Neural cell (in vitro differentiated cells): Measurements from ENCODE around the gene FHIT. TPM values are rescaled to one million over a fixed set of nuclear protein-coding genes. Genes with fewer than 3 reads are reported as not detected.

Experiments
- H2AFZ ChIP-seq: fragments of 200-600, 300-800 bp; sonication (generic), shearing (Covaris generic); 2 replicates; pipeline ENCODE4 v1.6.0; 2014; ENCODE audit warnings: low read depth, mild to moderate bottlenecking, antibody characterized with exemption, low read length, moderate library complexity
- H3F3A ChIP-seq: fragments of 200-600 bp; shearing (Covaris generic); 2 replicates; pipeline ENCODE4 v1.6.1; 2016; ENCODE audit warnings: mild to moderate bottlenecking, moderate library complexity, mixed read lengths, antibody characterized with exemption, low read length; ENCODE audit not compliant: insufficient read depth, poor library complexity, severe bottlenecking
- H3K27ac ChIP-seq: fragments of 200-600, 300-800 bp; sonication (generic), shearing (Covaris generic); 2 replicates; pipeline ENCODE4 v1.5.1; 2014; ENCODE audit warnings: mild to moderate bottlenecking, low read length, moderate library complexity
- H3K27me3 ChIP-seq: fragments of 300-800, 200-600 bp; sonication (generic), shearing (Covaris generic); 2 replicates; pipeline ENCODE4 v1.6.0; 2014; ENCODE audit warnings: mild to moderate bottlenecking, low read depth, low read length, moderate library complexity; ENCODE audit not compliant: insufficient read depth
- H3K36me3 ChIP-seq: fragments of 300-800, 200-600 bp; sonication (generic), shearing (Covaris generic); 2 replicates; pipeline ENCODE4 v1.5.1; 2014; ENCODE audit warnings: mild to moderate bottlenecking, antibody characterized with exemption, low read length, moderate library complexity; ENCODE audit not compliant: insufficient read depth
- H3K4me2 ChIP-seq: fragments of 300-800, 200-600 bp; sonication (generic), shearing (Covaris generic); 2 replicates; pipeline ENCODE4 v1.6.0; 2014; ENCODE audit warnings: mild to moderate bottlenecking, low read length
- H3K4me3 ChIP-seq: fragments of 300-800, 200-600 bp; sonication (generic), shearing (Covaris generic); 2 replicates; pipeline ENCODE4 v1.5.1; 2014; ENCODE audit warnings: mild to moderate bottlenecking, low read length, moderate library complexity
- H3K79me2 ChIP-seq: fragments of 200-600 bp; shearing (Covaris generic); replicated peaks from 2 replicates; pipeline ENCODE4 v1.6.0; 2014; ENCODE audit warnings: mild to moderate bottlenecking, low read length, moderate library complexity; ENCODE audit not compliant: insufficient read depth
- H3K9ac ChIP-seq: fragments of 300-800, 200-600 bp; sonication (generic), shearing (Covaris generic); 2 replicates; pipeline ENCODE4 v1.6.1; 2016; ENCODE audit warnings: mild to moderate bottlenecking, low read length, mixed read lengths
- H3K9me2 ChIP-seq: fragments of 200-600 bp; shearing (Covaris generic); 2 replicates; pipeline ENCODE4 v1.6.1; 2016; ENCODE audit warnings: mild to moderate bottlenecking, low read length, mixed read lengths; ENCODE audit not compliant: insufficient read depth
- H3K9me3 ChIP-seq: fragments of 200-600, 300-800 bp; sonication (generic), shearing (Covaris generic); 2 replicates; pipeline ENCODE4 v1.6.1; 2016; ENCODE audit warnings: mild to moderate bottlenecking, mixed run types, low read length, moderate library complexity, mixed read lengths
- H4K20me1 ChIP-seq: fragments of 200-600 bp; shearing (Covaris generic); 2 replicates; pipeline ENCODE4 v1.6.1; 2016; ENCODE audit warnings: mild to moderate bottlenecking, mixed run types; ENCODE audit not compliant: insufficient read depth
- CTCF ChIP-seq: fragments of 450-650 bp; IDR thresholded peaks from 2 replicates; pipeline ENCODE4 v1.5.1; 2014; ENCODE audit warnings: antibody characterized with exemption, mild to moderate bottlenecking, moderate library complexity; ENCODE audit not compliant: poor library complexity, severe bottlenecking
- EP300 ChIP-seq: fragments of 450-650 bp; conservative IDR thresholded peaks from 2 replicates; pipeline ENCODE4 v1.6.1; 2014; ENCODE audit warnings: antibody characterized with exemption, mild to moderate bottlenecking, moderate library complexity; ENCODE audit not compliant: poor library complexity, severe bottlenecking
- EZH2 ChIP-seq: fragments of 200-600, 300-800 bp; shearing (Covaris generic), sonication (generic); IDR thresholded peaks from 2 replicates; pipeline ENCODE4 v1.6.1; 2014; ENCODE audit warnings: antibody characterized with exemption, low read length, borderline replicate concordance, mild to moderate bottlenecking; ENCODE audit not compliant: insufficient read depth, poor library complexity, severe bottlenecking
- MXI1 ChIP-seq: fragments of 450-650 bp; conservative IDR thresholded peaks from 2 replicates; pipeline ENCODE4 v1.6.1; 2014; ENCODE audit warnings: antibody characterized with exemption, mild to moderate bottlenecking; ENCODE audit not compliant: poor library complexity, severe bottlenecking
- POLR2AphosphoS5 ChIP-seq: IDR thresholded peaks from 2 replicates; pipeline ENCODE4 v1.6.1; 2012
- RAD21 ChIP-seq: fragments of 450-650 bp; conservative IDR thresholded peaks from 2 replicates; pipeline ENCODE4 v1.6.1; 2014; ENCODE audit warnings: antibody characterized with exemption, mild to moderate bottlenecking, moderate library complexity
- SMC3 ChIP-seq: fragments of 450-650 bp; conservative IDR thresholded peaks from 2 replicates; pipeline ENCODE4 v1.6.1; 2014; ENCODE audit warnings: antibody characterized with exemption, mild to moderate bottlenecking, moderate library complexity; ENCODE audit not compliant: poor library complexity
- TAF1 ChIP-seq: IDR thresholded peaks from 2 replicates; pipeline ENCODE4 v1.6.1; 2012; ENCODE audit warnings: low read depth
- polyA plus RNA-seq: library from polyadenylated mRNA; depleted of rRNA; stranded (reverse); fragments of >200 nt; gene quantifications from 2 replicates; pipeline ENCODE4 v1.2.3, GENCODE V29; 2014
- TF ChIP-seq, protein P1 (sequence below): IDR thresholded peaks from 2 replicates; pipeline ENCODE4 v1.6.1; 2012; ENCODE audit warnings: borderline replicate concordance

The FHIT gene
- polyA plus RNA-seq, 1 donor from 2014 or later: not detected

DNA sequence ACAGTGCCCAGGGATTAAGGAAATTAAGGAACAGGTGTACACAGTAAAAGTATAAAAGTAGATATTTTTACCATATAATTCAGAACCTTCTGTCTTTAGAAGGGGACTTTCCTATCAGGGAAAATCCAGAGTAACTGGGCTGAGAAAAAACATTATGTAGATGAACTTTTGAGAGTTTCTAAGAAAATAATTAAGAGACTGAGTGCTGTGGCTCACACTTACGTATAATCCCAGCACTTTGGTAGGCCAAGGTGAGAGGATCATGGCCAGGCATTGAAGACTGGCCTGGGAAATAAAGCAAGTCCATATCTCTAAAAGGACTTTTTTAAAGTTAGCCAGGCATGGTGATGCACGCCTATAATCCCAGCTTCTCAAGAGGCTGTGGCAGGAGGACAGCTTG is 1021.8 kb downstream of the FHIT start:
- no peaks in the 10 kb centered on the region for H3F3A ChIP-seq
- no peaks in the 10 kb centered on the region for H3K9me2 ChIP-seq
- no peaks in the 10 kb centered on the region for H3K9me3 ChIP-seq
- H3K4me2 ChIP-seq: no peak overlapping the region
- no peaks in the 10 kb centered on the region for H3K27me3 ChIP-seq
- H3K4me3 ChIP-seq: no peak overlapping the region
- H3K79me2 ChIP-seq: no peaks in the 10 kb centered on the region
- H2AFZ ChIP-seq: no peak overlapping the region
- H3K9ac ChIP-seq: no peak overlapping the region
- no peaks in the 10 kb centered on the region for H4K20me1 ChIP-seq
- H3K27ac ChIP-seq: no peak overlapping the region
- no peak for TF ChIP-seq TAF1
- no peak for TF ChIP-seq SMC3
- TF ChIP-seq EP300: no peak
- TF ChIP-seq, protein P1, sequence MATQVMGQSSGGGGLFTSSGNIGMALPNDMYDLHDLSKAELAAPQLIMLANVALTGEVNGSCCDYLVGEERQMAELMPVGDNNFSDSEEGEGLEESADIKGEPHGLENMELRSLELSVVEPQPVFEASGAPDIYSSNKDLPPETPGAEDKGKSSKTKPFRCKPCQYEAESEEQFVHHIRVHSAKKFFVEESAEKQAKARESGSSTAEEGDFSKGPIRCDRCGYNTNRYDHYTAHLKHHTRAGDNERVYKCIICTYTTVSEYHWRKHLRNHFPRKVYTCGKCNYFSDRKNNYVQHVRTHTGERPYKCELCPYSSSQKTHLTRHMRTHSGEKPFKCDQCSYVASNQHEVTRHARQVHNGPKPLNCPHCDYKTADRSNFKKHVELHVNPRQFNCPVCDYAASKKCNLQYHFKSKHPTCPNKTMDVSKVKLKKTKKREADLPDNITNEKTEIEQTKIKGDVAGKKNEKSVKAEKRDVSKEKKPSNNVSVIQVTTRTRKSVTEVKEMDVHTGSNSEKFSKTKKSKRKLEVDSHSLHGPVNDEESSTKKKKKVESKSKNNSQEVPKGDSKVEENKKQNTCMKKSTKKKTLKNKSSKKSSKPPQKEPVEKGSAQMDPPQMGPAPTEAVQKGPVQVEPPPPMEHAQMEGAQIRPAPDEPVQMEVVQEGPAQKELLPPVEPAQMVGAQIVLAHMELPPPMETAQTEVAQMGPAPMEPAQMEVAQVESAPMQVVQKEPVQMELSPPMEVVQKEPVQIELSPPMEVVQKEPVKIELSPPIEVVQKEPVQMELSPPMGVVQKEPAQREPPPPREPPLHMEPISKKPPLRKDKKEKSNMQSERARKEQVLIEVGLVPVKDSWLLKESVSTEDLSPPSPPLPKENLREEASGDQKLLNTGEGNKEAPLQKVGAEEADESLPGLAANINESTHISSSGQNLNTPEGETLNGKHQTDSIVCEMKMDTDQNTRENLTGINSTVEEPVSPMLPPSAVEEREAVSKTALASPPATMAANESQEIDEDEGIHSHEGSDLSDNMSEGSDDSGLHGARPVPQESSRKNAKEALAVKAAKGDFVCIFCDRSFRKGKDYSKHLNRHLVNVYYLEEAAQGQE: no peak
- no peak for TF ChIP-seq RAD21
- TF ChIP-seq EZH2: no peak
- TF ChIP-seq MXI1: no peak
- TF ChIP-seq CTCF: no peak
- TF ChIP-seq POLR2AphosphoS5: no peak
- H3K36me3 ChIP-seq: no peaks in the 10 kb centered on the region

- H3K4me2 ChIP-seq: no peak overlapping the region
- TF ChIP-seq CTCF (no peak), POLR2AphosphoS5 (no peak), RAD21 (no peak), EP300 (no peak), SMC3 (no peak), TAF1 (no peak), EZH2 (no peak), MXI1 (no peak)
- TF ChIP-seq, protein P1: no peak
- H3K9ac ChIP-seq: no peak overlapping the region
- H3K27ac ChIP-seq: no peak overlapping the region
- no peak overlapping the region for H2AFZ ChIP-seq
- H3K79me2 ChIP-seq: no peaks in the 10 kb centered on the region
- no peaks in the 10 kb centered on the region for H3K9me2 ChIP-seq
- no peaks in the 10 kb centered on the region for H3F3A ChIP-seq
- no peak overlapping the region for H3K4me3 ChIP-seq
- no peaks in the 10 kb centered on the region for H3K36me3 ChIP-seq
- H3K27me3 ChIP-seq: no peaks in the 10 kb centered on the region
- H4K20me1 ChIP-seq: no peaks in the 10 kb centered on the region
- no peaks in the 10 kb centered on the region for H3K9me3 ChIP-seq
Observed at GRCh38 chr3:60228823-60229222, 1022.4 kb downstream of the FHIT start.
